HFFc6 (cell line): ENCODE data around the gene LCE3B. TPM values are rescaled to one million over a fixed set of nuclear protein-coding genes. Genes with fewer than 3 reads are reported as not detected.
"Not testable (repeated sequence)": the region's sequence is repeated elsewhere in the genome, so short reads cannot be mapped to it uniquely, and the experiment has no call there.

ENCODE experiments used
- DNase-seq: peaks from one replicate; pipeline ENCODE4 v3.0.0-alpha.2; 2018
- H3K27ac Mint-ChIP-seq: 2 replicates; pipeline ENCODE4 v1.8.0; 2020; ENCODE audit warnings: mild to moderate bottlenecking, mixed read lengths
- H3K27me3 Mint-ChIP-seq: 2 replicates; pipeline ENCODE4 v1.8.0; 2021; ENCODE audit warnings: mild to moderate bottlenecking, moderate library complexity, mixed read lengths; ENCODE audit not compliant: insufficient read depth
- H3K36me3 Mint-ChIP-seq: 2 replicates; pipeline ENCODE4 v1.8.0; 2021; ENCODE audit warnings: low read depth, mixed read lengths
- H3K4me1 Mint-ChIP-seq: 2 replicates; pipeline ENCODE4 v1.8.0; 2020; ENCODE audit warnings: low read depth, mixed read lengths
- H3K4me3 Mint-ChIP-seq: 2 replicates; pipeline ENCODE4 v1.8.0; 2020; ENCODE audit warnings: mild to moderate bottlenecking, moderate library complexity, mixed read lengths
- H3K9me3 Mint-ChIP-seq: 2 replicates; pipeline ENCODE4 v1.8.0; 2020; ENCODE audit warnings: mild to moderate bottlenecking, mixed read lengths
- long read RNA-seq: library from polyadenylated mRNA; unstranded; transcript quantifications from one replicate; pipeline ENCODE4 v2.0.0, GENCODE V29; 2019
- total RNA-seq, 6 experiments: library from RNA; stranded (reverse); fragmentation: NEBNext Ultra II Directional; extraction: Animal tissue kit (Norgen Biotek cat#: 25700); gene quantifications; 2 replicates in 1 of 6; 3 replicates in 5 of 6; pipeline ENCODE4 v1.2.3, GENCODE V29; 2021
- TF ChIP-seq, protein P1 (sequence below): fragments of 200-600 bp; sonication (generic); IDR thresholded peaks from 2 replicates; pipeline ENCODE4 v1.5.0; 2021; ENCODE audit warnings: antibody characterized with exemption, mild to moderate bottlenecking

Gene LCE3B, protein sequence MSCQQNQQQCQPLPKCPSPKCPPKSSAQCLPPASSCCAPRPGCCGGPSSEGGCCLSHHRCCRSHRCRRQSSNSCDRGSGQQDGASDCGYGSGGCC
- not detected for total RNA-seq
- long read RNA-seq, result 0 reads

DNA sequence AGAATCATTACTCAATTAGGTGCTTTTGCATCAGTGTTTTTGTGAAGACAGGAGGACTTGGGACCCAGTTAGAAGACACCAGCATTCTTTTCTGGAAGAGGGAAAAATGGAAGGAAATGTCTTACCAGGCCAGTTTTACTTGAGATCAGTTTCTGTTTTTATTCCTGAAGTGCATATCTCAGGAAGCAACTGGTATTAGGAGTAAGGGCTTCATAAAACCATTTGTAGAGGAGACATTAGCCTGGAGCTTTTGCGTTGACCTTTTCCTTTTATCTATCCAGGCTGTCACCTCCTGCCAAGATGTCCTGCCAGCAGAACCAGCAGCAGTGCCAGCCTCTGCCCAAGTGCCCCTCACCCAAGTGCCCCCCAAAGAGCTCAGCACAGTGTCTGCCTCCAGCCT is at the start of gene LCE3B:
LCE3B (plus strand) TSS at position 301 of the 400 bp plus-strand sequence; CDS start at position 301, 0 bp downstream.
- H3K4me1 Mint-ChIP-seq, result no peaks in the 10 kb centered on the region
- no peak within 1 kb of the TSS for H3K27ac Mint-ChIP-seq
- H3K9me3 Mint-ChIP-seq, result peaks cover 15% of the 10 kb centered on the region
- peaks cover 3% of the 10 kb centered on the region for H3K36me3 Mint-ChIP-seq
- no peak within 1 kb of the TSS for H3K4me3 Mint-ChIP-seq
- TF ChIP-seq, protein P1, sequence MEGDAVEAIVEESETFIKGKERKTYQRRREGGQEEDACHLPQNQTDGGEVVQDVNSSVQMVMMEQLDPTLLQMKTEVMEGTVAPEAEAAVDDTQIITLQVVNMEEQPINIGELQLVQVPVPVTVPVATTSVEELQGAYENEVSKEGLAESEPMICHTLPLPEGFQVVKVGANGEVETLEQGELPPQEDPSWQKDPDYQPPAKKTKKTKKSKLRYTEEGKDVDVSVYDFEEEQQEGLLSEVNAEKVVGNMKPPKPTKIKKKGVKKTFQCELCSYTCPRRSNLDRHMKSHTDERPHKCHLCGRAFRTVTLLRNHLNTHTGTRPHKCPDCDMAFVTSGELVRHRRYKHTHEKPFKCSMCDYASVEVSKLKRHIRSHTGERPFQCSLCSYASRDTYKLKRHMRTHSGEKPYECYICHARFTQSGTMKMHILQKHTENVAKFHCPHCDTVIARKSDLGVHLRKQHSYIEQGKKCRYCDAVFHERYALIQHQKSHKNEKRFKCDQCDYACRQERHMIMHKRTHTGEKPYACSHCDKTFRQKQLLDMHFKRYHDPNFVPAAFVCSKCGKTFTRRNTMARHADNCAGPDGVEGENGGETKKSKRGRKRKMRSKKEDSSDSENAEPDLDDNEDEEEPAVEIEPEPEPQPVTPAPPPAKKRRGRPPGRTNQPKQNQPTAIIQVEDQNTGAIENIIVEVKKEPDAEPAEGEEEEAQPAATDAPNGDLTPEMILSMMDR, result no peak
- H3K27me3 Mint-ChIP-seq, result no peaks in the 10 kb centered on the region; the same call in 1 of the 2 replicates
- DNase-seq, result no peak

DNA sequence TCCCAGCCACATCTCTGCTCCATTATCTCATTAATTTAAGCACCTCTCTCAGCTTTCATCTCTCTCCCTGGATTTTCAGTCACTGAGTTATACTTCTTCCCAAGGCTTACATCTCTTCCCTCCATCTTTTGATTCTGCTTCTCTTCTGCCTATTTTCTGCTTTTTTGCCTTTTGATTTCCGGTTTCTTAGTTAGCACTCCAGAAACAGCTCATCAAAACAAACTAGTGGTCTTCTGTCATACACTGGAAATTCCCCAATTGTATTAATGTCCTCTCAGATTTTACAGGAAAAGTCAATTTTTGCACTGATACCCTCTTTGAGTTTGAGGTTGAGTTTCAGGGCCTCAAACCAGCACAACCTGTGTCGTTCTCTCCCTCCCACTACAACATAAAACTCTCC is 48.5 kb upstream of the LCE3B start:
- Mint-ChIP-seq H3K27ac (no peak overlapping the region), H3K9me3 (peaks cover 48% of the 10 kb centered on the region), H3K27me3 (peaks cover 3% of the 10 kb centered on the region), H3K4me3 (no peak overlapping the region), H3K4me1 (no peaks in the 10 kb centered on the region), H3K36me3 (no peaks in the 10 kb centered on the region)
- TF ChIP-seq, protein P1, result no peak
- no peak for DNase-seq

DNA sequence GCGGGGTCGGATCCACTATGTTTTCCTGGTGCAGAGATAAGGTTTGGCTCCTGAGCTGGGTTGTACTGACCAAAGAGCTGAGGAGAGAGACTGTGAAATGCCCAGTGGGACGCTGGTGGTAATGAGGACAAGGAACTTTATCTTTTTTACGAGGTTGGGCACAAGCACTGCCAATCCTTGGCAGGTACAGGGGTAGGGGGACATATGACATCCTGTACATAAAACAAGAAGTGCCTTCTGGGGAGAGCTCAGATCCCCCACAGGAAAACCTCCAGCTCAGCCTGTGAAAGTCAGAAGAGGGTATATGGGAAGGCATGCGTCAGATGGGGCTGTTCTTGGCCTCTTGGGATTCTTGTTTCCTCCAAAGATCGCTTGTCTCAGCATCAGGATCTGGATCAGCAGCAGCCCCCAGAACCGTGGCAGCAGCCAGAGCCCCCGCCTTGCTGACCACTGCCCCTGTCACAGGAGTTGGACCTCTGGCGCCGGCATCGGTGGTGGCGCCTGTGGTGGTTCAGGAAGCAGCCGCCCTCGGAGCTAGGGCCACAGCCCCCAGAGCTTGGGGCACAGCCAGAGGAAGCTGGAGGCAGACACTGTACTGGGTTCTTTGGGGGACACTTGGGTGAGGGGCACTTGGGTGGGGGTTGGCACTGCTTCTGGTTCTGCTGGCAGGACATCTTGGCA is 47.9 kb upstream of the LCE3B start:
- Mint-ChIP-seq H3K4me1 (no peaks in the 10 kb centered on the region), H3K27me3 (peaks cover 3% of the 10 kb centered on the region), H3K4me3 (no peak overlapping the region), H3K9me3 (peaks cover 49% of the 10 kb centered on the region), H3K36me3 (no peaks in the 10 kb centered on the region), H3K27ac (no peak overlapping the region)
- no peak for DNase-seq
- TF ChIP-seq, protein P1, result no peak

DNA sequence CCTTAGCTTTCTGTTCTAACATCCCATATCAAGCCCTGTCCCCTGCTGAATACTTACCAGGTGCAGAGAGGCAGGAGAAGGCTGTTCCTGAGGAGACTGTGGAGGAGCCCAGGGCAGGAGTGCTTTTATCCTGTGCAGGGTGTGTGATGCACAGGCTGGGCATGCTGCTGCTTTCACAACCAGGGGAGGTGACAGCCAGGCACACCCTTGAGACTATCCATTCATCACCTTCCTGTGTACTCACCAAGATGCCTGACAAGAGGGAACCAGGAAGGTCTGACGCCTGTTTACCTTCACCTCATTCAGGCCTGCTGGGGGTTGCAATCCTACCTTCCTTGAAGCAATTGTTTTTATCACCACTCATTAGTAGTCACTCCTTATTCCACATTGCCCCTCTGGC is 46.9 kb upstream of the LCE3B start, which contains the start of gene LCE3E:
LCE3E (minus strand) TSS at position 100 of the 400 bp plus-strand sequence. CDS start 572 bp downstream, outside the sequence.
- TF ChIP-seq, protein P1, result no peak
- no peaks in the 10 kb centered on the region for H3K36me3 Mint-ChIP-seq
- H3K4me3 Mint-ChIP-seq, result no peak within 1 kb of the TSS
- DNase-seq, result no peak
- H3K9me3 Mint-ChIP-seq, result peaks cover 51% of the 10 kb centered on the region
- H3K27ac Mint-ChIP-seq, result no peak within 1 kb of the TSS
- peaks cover 3% of the 10 kb centered on the region for H3K27me3 Mint-ChIP-seq
- no peaks in the 10 kb centered on the region for H3K4me1 Mint-ChIP-seq

DNA sequence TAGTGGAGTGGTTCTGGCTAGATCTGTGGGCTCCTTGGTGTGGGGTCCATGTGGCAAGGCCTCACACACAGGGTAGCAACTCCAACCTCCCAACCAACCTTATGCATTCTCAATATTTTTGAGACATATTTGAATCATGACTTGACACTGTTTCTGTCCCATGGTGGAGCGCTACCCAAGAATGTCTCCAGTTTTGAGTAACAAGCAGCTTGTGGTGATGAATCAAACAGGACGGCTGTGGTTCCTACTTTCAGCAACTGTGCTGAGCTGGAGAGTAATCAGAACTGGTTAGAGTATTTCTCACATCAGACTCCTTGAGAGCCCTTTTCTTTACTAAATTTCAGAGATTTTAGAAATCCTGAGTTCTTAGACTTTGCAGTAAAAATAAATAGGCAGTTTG is 36.4 kb upstream of the LCE3B start:
- no peaks in the 10 kb centered on the region for H3K27me3 Mint-ChIP-seq
- no peaks in the 10 kb centered on the region for H3K4me1 Mint-ChIP-seq
- no peak overlapping the region for H3K4me3 Mint-ChIP-seq
- H3K9me3 Mint-ChIP-seq, result peaks cover 5% of the 10 kb centered on the region
- H3K27ac Mint-ChIP-seq, result no peak overlapping the region
- H3K36me3 Mint-ChIP-seq, result no peaks in the 10 kb centered on the region
- TF ChIP-seq, protein P1, result no peak
- no peak for DNase-seq

DNA sequence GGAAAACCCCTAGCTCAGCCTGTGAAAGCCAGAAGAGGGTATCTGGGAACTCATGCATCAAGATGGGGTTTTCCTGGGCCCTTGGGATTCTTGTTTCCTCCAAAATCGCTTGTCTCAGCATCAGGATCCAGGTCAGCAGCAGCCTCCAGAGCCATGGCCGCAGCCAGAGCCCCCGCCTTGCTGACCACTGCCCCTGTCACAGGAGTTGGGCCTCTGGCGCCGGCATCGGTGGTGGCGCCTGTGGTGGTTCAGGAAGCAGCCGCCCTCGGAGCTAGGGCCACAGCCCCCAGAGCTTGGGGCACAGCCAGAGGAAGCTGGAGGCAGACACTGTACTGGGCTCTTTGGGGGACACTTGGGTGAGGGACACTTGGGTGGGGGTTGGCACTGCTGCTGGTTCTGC is 34.1 kb upstream of the LCE3B start:
- H3K4me1 Mint-ChIP-seq, H3K27ac Mint-ChIP-seq, H3K36me3 Mint-ChIP-seq, DNase-seq, H3K4me3 Mint-ChIP-seq, H3K9me3 Mint-ChIP-seq, H3K27me3 Mint-ChIP-seq: not testable (repeated sequence)
